Psoas muscle (tissue), 8 donors: ENCODE data around the gene BCKDHB. TPM values are rescaled to one million over a fixed set of nuclear protein-coding genes. Genes with fewer than 3 reads are reported as not detected.

Experiments
- ATAC-seq, 4 donors: fragments of 200-7000 bp; cut with Tn5 transposase; one replicate each; pipeline ENCODE4 v1.9.1; 2020; ENCODE audit warnings: moderate library complexity in 3 of 4, mild to moderate bottlenecking in 2 of 4
- DNase-seq, 2 donors: peaks; one replicate each; pipeline ENCODE4 v3.0.0-alpha.2; 2020
- H3K27ac ChIP-seq: fragments of 200-600 bp; one replicate; pipeline ENCODE4 v1.8.0; 2022
- H3K27me3 ChIP-seq, 3 donors: fragments of 200-600 bp in 1 of 3; one replicate each; pipeline versions ENCODE4 v1.6.1 to v1.8.0; 2013 to 2022; ENCODE audit warnings: low read length in 2 of 3, mild to moderate bottlenecking in 2 of 3, moderate library complexity in 1 of 3; ENCODE audit not compliant: insufficient read depth in 3 of 3
- H3K36me3 ChIP-seq, 2 donors: fragments of 200-600 bp in 1 of 2; one replicate each; pipeline versions ENCODE4 v1.6.1 to v1.8.0; 2013 to 2022; ENCODE audit warnings: low read depth in 1 of 2, mild to moderate bottlenecking in 1 of 2, moderate library complexity in 1 of 2; ENCODE audit not compliant: insufficient read depth in 1 of 2
- H3K4me1 ChIP-seq: fragments of 200-600 bp; one replicate; pipeline ENCODE4 v1.8.0; 2022
- H3K4me3 ChIP-seq: fragments of 200-600 bp; one replicate; pipeline ENCODE4 v1.8.0; 2022; ENCODE audit warnings: mild to moderate bottlenecking
- H3K9me3 ChIP-seq: fragments of 200-600 bp; one replicate; pipeline ENCODE4 v1.8.0; 2022
- CTCF ChIP-seq: fragments of 200-600 bp; IDR thresholded peaks from one replicate; pipeline ENCODE4 v1.8.0; 2022; ENCODE audit warnings: antibody characterized with exemption
- WGBS, 3 donors: extraction: QIAGEN DNeasy Blood & Tissue Kit; methylation state at CpG; one replicate each; pipeline versions ENCODE4 v1.1.6 to v1.1.7; 2013; 5-methylcytosine and 5-hydroxymethylcytosine counted together
- intact Hi-C, 2 donors: fragments of 100-400 bp; cut with DNase I; formaldehyde crosslinking; loops; one replicate each; pipeline versions ENCODE4 v1.11.0 to v1.14.2; 2022
- polyA plus RNA-seq, 3 donors: library from polyadenylated mRNA; stranded (reverse); fragments of 200-250 nt; gene quantifications; one replicate each; pipeline ENCODE4 v1.2.3, GENCODE V29; 2013
- total RNA-seq, 4 donors: library from RNA; stranded (reverse); fragmentation: NEBNext Ultra II Directional in 2 of 4; extraction: Animal tissue kit (Norgen Biotek cat#: 25700) in 2 of 4; gene quantifications; one replicate each; pipeline versions ENCODE4 v1.2.1 to v1.2.4, GENCODE V29; 2021 to 2023
- donor health status: healthy with polysubstance abuse.
- donor health status: DM: no; HTN: no; CAD: no; lungs with moderate emphysema.
- donor health status: Bipolar disorder and iron deficiency.
- donor health status: healthy.
- donor health status: DM: yes; HTN: yes; CAD: no.
- donor health status: DM: no; HTN: no; CAD: no.
- donor health status: DM: no; HTN: no; CAD: no.
- donor health status: DM: yes; HTN: yes; CAD: no.

BCKDHB gene
- total and polyA plus RNA-seq, 7 donors, result 3.2 to 13.9 (median 6.7) TPM

- Histone ChIP-seq H3K9me3 (no peaks in the 10 kb centered on the region), H3K27ac (no peak overlapping the region), H3K36me3 (no peaks in the 10 kb centered on the region), H3K4me3 (no peak overlapping the region), H3K27me3 (no peaks in the 10 kb centered on the region), H3K4me1 (no peaks in the 10 kb centered on the region)
- ATAC-seq (no peak), DNase-seq (no peak)
- TF ChIP-seq CTCF, result no peak
- intact Hi-C loops, result no loop called here
These were observed 196.2 kb downstream of the BCKDHB start for GRCh38 chr6:80302716-80303115.

- intact Hi-C loops, result no loop called here
- no peaks in the 10 kb centered on the region for H3K9me3 ChIP-seq
- H3K4me3 ChIP-seq, result no peak overlapping the region
- H3K27ac ChIP-seq, result no peak overlapping the region
- no peaks in the 10 kb centered on the region for H3K27me3 ChIP-seq
- no peaks in the 10 kb centered on the region for H3K36me3 ChIP-seq
- DNase-seq (no peak), ATAC-seq (no peak)
- H3K4me1 ChIP-seq, result no peaks in the 10 kb centered on the region
- no peak for TF ChIP-seq CTCF
- 0 to 62% (median 44%) methylated on average over 1 of the region's 1 CpG for WGBS, 3 donors
These were observed 197.5 kb downstream of the BCKDHB start for GRCh38 chr6:80304014-80304413.

- TF ChIP-seq CTCF, result no peak
- 94 to 97% (median 96%) methylated on average over 13 of the region's 13 CpGs for WGBS, 3 donors
- no peak for DNase-seq
- H3K9me3 ChIP-seq, result no peaks in the 10 kb centered on the region
- no peak overlapping the region for H3K4me3 ChIP-seq
- no peaks in the 10 kb centered on the region for H3K36me3 ChIP-seq
- no peaks in the 10 kb centered on the region for H3K27me3 ChIP-seq
- H3K4me1 ChIP-seq, result no peaks in the 10 kb centered on the region
- intact Hi-C loops, result no loop called here
- H3K27ac ChIP-seq, result no peak overlapping the region
- ATAC-seq, result no peak
These were observed 208.1 kb downstream of the BCKDHB start for GRCh38 chr6:80314531-80314930.

- H3K9me3 ChIP-seq, result no peaks in the 10 kb centered on the region
These were observed 210.3 kb downstream of the BCKDHB start for GRCh38 chr6:80316686-80317231.

More at GRCh38 chr6:80316686-80317231, 210.3 kb downstream of the BCKDHB start:
- Histone ChIP-seq H3K27me3 (no peaks in the 10 kb centered on the region), H3K4me3 (no peak overlapping the region), H3K36me3 (no peaks in the 10 kb centered on the region), H3K27ac (no peak overlapping the region), H3K4me1 (no peaks in the 10 kb centered on the region)
- WGBS, 3 donors, result 44 to 63% (median 59%) methylated on average over 4 of the region's 4 CpGs
- intact Hi-C loops, result no loop called here
- no peak for DNase-seq
- ATAC-seq, result no peak
- no peak for TF ChIP-seq CTCF
